Mucosa of rectum (tissue), 2 donors: ENCODE results near the gene EEF1A2.

ENCODE experiments used
- H3K27ac ChIP-seq, 2 donors: one replicate each; pipeline ENCODE4 v1.7.0; 2013; ENCODE audit warnings: inconsistent platforms in 2 of 2, low read depth in 2 of 2, low read length in 2 of 2
- H3K27me3 ChIP-seq, 2 donors: one replicate each; pipeline ENCODE4 v1.7.0; 2013; ENCODE audit warnings: low read length in 2 of 2; ENCODE audit not compliant: control insufficient read depth in 2 of 2, insufficient read depth in 2 of 2
- H3K36me3 ChIP-seq, 2 donors: one replicate each; pipeline ENCODE4 v1.7.0; 2013; ENCODE audit warnings: low read length in 2 of 2; ENCODE audit not compliant: control insufficient read depth in 2 of 2, insufficient read depth in 2 of 2
- H3K4me1 ChIP-seq, 2 donors: one replicate each; pipeline ENCODE4 v1.7.0; 2013; ENCODE audit warnings: low read length in 2 of 2, mild to moderate bottlenecking in 1 of 2; ENCODE audit not compliant: control insufficient read depth in 2 of 2, insufficient read depth in 2 of 2
- H3K4me3 ChIP-seq, 2 donors: one replicate each; pipeline ENCODE4 v1.7.0; 2013; ENCODE audit warnings: low read length in 2 of 2
- H3K9ac ChIP-seq, 2 donors: one replicate each; pipeline ENCODE4 v1.7.0; 2013; ENCODE audit warnings: low read length in 2 of 2, low read depth in 1 of 2, mild to moderate bottlenecking in 1 of 2
- H3K9me3 ChIP-seq, 2 donors: one replicate each; pipeline ENCODE4 v1.7.0; 2013; ENCODE audit warnings: low read length in 2 of 2; ENCODE audit not compliant: control insufficient read depth in 2 of 2
- donor health status: healthy.
- donor health status: Normal muscosa, but diverticular disease.

EEF1A2 gene

DNA sequence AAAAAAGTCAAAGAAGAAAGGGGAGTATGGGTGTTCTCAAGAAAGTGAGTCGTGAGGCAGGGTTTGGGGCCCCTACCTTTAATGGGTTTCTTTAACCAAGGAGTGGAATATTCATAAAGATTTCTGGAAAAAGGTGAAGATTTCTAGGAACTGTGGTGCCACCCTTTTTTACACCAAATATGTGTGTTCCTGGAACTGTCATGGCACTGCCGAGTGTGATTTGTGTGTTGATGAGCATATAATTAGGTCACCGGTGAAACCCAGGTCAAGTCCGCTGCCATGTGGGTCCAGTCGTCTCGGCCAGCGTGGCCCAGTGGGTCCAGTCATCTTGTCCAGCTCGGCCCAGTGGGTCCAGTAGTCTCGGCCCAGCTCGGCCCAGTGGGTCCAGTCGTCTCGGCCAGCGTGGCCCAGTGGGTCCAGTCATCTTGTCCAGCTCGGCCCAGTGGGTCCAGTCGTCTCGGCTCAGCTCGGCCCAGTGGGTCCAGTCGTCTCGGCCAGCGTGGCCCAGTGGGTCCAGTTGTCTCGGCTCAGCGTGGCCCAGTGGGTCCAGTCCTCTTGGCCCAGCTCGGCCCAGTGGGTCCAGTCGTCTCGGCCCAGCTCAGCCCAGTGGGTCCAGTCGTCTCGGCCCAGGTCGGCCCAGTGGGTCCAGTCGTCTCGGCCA lies 8.3 kb upstream of the EEF1A2 start:
- Histone ChIP-seq H3K27me3 (peaks cover 6 to 13% of the 10 kb centered on the region in 2 donors), H3K27ac (no peak overlapping the region), H3K4me3 (no peak overlapping the region), H3K9ac (no peak overlapping the region), H3K9me3 (peaks cover 0 to 3% of the 10 kb centered on the region in 2 donors), H3K36me3 (no peaks in the 10 kb centered on the region), H3K4me1 (no peaks in the 10 kb centered on the region)

DNA sequence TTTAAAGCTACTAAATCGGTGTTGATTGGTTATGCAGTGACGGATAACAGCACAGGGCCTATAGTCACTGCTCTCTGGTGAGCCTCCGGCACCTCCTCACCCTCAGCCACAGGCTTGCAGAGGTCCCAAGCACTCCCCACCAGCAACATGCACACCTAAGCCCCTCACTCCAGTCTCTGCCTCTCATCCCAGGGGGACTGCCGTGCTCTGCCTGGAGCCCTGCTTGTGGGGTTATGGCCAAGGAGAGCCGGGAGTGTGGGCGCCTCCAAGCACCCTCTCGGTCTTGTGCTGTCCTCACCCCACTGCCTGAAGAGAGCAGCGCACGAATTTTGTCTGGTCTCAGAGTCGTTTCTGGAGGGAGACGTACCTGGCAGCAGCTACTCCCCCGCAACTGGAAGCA lies 6.8 kb upstream of the EEF1A2 start:
- H3K27ac ChIP-seq: no peak overlapping the region
- no peaks in the 10 kb centered on the region for H3K4me1 ChIP-seq
- H3K27me3 ChIP-seq: peaks cover 12 to 14% of the 10 kb centered on the region in 2 donors

DNA sequence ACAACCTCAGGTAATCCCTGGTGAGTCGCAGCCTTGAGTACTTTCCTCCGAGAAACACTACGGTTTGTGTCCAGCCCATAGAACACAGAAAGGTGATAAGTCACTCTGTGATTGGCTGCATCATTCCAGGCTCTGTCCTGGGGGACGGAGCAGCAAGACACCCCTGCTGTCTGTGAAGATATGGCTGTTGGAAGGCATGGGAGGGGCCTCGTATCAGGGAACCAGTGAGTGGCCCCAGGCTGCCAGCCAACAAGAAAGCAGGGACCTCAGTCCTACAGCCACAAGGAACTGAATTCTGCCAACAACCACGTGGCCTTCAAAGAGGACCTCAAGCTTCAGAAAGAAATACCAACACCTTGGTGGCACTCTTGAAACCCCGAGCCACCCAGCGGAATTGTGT lies 6.4 kb upstream of the EEF1A2 start:
- no peak overlapping the region for H3K27ac ChIP-seq
- H3K27me3 ChIP-seq: peaks cover 13 to 14% of the 10 kb centered on the region in 2 donors
- H3K4me3 ChIP-seq: no peak overlapping the region
- no peaks in the 10 kb centered on the region for H3K36me3 ChIP-seq
- H3K9ac ChIP-seq: no peak overlapping the region
- H3K4me1 ChIP-seq: no peaks in the 10 kb centered on the region
- H3K9me3 ChIP-seq: peaks cover 0 to 3% of the 10 kb centered on the region in 2 donors

More for the DNA sequence above, 6.8 kb upstream of the EEF1A2 start:
- H3K9ac ChIP-seq: no peak overlapping the region
- H3K9me3 ChIP-seq: peaks cover 0 to 3% of the 10 kb centered on the region in 2 donors
- H3K36me3 ChIP-seq: no peaks in the 10 kb centered on the region
- no peak overlapping the region for H3K4me3 ChIP-seq

DNA sequence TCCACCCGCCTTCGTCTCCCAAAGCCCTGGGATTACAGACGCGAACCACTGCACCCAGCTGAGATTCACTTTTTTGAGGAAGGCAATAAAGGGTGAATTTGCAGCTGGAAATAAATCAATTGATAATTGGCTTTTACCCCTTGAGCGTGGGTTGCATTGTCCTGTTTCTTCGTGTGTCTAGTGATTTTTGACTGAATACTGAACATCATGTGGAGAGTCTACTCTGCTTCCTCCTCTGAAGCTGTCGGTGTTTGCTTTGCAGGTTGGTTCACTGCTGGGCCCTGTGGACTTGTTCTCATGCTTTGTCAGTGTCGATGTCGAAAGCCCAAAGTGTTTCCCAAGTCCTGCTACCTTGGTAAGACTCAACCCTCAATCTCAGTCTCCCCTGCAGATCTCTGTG lies 5.8 kb upstream of the EEF1A2 start:
- Histone ChIP-seq H3K9me3 (peaks cover 0 to 3% of the 10 kb centered on the region in 2 donors), H3K27me3 (peaks cover 14 to 17% of the 10 kb centered on the region in 2 donors), H3K27ac (no peak overlapping the region), H3K36me3 (no peaks in the 10 kb centered on the region), H3K4me3 (no peak overlapping the region), H3K9ac (no peak overlapping the region), H3K4me1 (no peaks in the 10 kb centered on the region)

DNA sequence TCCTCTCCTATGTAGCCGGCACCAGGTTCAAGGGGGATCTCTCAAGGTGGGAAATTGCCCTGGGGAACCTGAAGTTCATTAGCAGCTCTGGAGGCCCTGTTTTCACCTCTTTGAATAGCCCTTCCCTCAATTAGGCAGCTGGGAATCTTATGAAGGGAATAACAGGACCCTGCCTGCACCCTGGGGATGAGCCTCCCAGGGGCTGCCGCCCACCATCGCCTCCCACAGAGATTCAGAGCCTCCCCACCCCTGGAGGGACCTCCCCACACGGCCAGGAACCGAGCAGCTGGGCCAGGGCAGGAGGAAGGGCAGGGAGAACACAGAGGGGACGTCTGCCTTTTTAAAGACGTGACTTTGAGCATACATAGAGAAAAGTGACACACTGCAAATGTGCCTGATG lies 4.6 kb upstream of the EEF1A2 start:
- Histone ChIP-seq H3K27me3 (peaks cover 10 to 21% of the 10 kb centered on the region in 2 donors), H3K9me3 (peaks cover 0 to 3% of the 10 kb centered on the region in 2 donors), H3K9ac (no peak overlapping the region), H3K4me3 (no peak overlapping the region), H3K4me1 (peaks cover 0 to 2% of the 10 kb centered on the region in 2 donors), H3K27ac (no peak overlapping the region), H3K36me3 (no peaks in the 10 kb centered on the region)

DNA sequence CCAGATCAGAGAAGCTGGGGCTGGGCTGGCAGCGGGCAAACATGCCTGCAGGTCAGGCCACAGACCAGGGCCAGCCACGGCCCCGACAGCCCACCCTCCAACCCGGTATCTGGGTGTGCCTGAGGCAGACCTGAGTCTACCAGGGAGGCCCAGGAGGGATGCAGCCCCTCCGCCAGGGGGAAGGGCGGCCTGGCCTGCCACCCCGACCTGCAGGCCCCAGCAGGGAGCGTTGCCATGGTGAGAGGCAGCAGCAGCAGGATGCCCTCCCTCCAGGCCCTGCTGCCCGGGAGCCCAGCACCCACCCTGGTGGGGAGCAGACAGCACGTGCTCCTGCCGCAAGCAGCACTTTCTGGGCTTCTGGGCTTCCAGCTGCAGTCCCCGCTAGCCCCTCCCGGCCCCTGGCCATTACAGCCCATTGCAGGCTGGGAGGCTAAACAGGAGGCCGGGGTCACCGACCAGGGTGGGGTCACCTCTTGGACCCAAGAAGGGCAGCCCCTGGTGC lies 3.8 kb upstream of the EEF1A2 start:
- H3K4me3 ChIP-seq: no peak overlapping the region
- H3K27ac ChIP-seq: no peak overlapping the region
- H3K27me3 ChIP-seq: peaks cover 10 to 24% of the 10 kb centered on the region in 2 donors
- H3K9me3 ChIP-seq: peaks cover 0 to 3% of the 10 kb centered on the region in 2 donors
- H3K36me3 ChIP-seq: no peaks in the 10 kb centered on the region
- peaks cover 0 to 2% of the 10 kb centered on the region in 2 donors for H3K4me1 ChIP-seq
- H3K9ac ChIP-seq: no peak overlapping the region

DNA sequence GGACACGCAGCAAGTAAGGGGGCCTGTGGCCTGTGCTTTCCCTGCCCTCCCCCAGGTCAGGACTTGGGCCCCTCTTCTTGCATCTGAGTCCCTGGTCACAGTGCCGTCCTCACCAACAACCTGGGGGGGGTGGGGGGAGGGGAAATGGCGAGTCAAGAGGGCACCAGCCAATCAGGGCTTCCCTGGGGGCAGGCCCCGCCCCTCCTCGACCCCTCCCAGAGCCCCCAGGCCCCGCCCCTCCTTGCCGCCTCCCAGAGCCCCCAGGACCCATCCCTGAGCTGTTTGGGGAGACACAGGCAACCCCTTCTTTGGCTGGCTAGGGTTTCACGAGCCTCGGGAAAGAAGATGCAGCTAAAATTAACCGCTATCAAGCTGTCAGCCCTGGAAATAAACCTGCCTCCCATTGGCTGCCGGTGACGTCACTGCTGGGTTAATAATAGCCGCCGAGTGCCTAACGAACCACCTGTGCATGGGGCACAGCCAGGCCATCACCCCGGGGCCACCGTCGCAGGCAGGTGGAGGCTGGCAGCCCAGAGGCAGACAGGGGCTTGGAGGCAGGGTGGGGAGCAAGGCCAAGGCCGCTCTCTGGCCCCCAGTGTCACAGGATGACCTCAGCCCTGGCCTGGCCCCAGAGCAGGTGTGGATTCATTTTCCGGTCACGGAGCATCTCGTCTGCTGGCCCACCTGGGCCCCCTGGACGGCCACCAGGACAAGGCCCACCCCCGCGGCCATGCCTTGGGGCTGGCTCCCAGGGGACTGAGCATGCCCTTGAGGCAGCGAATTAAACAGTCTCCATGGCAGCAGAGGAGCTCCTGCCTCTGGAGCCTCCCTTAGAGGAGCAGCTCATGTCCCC lies 3.2 kb upstream of the EEF1A2 start:
- Histone ChIP-seq H3K9ac (no peak overlapping the region), H3K27ac (no peak overlapping the region), H3K36me3 (no peaks in the 10 kb centered on the region), H3K4me1 (peaks cover 0 to 2% of the 10 kb centered on the region in 2 donors), H3K4me3 (no peak overlapping the region), H3K9me3 (peaks cover 0 to 3% of the 10 kb centered on the region in 2 donors), H3K27me3 (peaks cover 14 to 25% of the 10 kb centered on the region in 2 donors)

DNA sequence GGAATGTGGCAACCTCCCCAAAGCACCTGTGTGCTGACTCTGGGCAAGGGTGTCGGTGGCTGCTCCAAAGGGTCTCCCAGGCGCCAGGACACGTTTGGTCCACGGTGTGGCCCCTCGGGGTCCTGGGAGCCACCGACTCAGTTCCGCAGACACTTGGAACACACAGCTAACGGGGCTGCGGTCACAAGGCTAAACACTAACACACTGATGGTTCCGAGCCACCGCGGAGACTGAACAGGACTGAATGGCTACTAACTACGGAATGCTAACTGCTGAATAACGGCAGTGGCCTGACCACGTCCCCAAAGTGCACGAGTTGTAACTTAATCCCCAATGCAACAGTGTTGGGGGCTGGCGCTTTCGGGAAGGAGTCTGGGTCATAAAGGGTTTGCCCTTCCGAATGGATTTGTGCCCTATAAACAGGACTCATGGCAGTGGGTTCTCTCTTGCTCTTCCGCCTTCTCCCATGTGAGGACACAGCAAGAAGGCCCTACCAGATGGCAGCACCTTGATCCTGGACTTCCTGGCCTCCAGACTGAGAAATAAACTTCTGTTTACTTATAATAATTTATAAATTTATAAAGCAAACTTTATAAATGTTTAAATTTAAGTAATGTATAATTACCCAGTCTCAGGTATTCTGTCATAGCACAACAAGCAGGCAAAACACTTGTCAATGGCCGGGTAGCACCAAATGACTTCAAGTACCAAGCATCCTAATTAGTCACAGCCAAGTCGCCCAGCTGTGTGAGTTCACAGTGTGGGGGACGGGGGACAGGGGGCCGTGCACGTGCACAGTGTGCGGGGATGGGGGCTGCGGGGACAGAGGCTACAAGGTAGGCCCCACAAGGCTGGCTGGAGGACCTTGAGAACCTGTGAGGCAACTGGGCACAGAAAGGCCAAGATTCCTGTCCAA lies 2.3 kb upstream of the EEF1A2 start:
- Histone ChIP-seq H3K4me1 (peaks cover 2% of the 10 kb centered on the region in 2 donors), H3K9ac (no peak overlapping the region), H3K4me3 (no peak overlapping the region), H3K9me3 (peaks cover 0 to 3% of the 10 kb centered on the region in 2 donors), H3K27ac (no peak overlapping the region), H3K36me3 (no peaks in the 10 kb centered on the region), H3K27me3 (peaks cover 18 to 25% of the 10 kb centered on the region in 2 donors)

DNA sequence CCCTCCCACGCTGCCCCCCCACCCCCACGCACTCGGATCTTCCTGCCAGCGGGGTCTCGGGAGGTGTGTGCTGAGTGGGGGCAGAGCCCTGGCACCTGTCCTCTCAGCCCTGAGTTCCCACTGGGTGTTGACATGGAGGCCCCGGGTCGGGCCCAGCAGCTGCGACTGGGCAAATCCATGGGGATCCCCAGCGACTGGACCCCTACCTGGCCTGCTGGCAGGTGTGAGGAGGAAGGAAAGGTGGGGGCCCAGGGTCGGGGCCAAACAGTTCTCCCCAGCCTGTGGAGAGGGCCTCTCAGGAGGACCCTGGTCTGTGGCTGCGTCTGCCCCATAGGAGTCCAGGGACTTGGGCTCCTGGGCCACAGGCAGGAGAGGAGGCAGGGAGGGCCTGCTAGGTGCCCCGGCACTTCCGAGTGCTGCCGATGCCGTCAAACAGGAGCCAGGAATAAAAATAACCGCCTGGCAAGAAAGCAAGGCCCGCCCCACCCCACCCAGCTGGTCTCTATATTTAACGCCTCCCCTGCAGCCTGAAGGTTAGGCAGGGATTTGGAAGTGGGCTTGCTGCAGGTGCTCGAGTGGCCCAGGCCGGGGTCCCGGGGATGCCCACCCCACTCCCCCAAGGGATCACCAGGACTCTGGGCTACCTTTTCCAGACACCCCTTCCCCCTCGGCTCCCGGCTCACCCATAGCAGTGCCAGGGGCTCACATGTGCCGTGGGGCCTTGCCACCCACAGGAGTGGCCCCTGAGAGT lies 1.4 kb upstream of the EEF1A2 start:
- Histone ChIP-seq H3K9ac (no peak overlapping the region), H3K36me3 (no peaks in the 10 kb centered on the region), H3K27ac (no peak overlapping the region), H3K27me3 (peaks cover 21 to 25% of the 10 kb centered on the region in 2 donors), H3K4me3 (no peak overlapping the region), H3K9me3 (no peaks in the 10 kb centered on the region), H3K4me1 (peaks cover 2% of the 10 kb centered on the region in 2 donors)
